Measurements from ENCODE around the gene DRG1.

DRG1 gene

GRCh38 chr22:31440681-31441080 is 41.3 kb downstream of the DRG1 start:
- Histone ChIP-seq H3K79me2 (ENCODE audit: insufficient read depth, low read length) (no peaks in the 10 kb centered on the region), H3K9ac (ENCODE audit: low read depth, low read length, poor library complexity, severe bottlenecking) (no peak overlapping the region), H3K36me3 (ENCODE audit: insufficient read depth, low read length) (peaks cover 80% of the 10 kb centered on the region; the same call in 1 of the 2 replicates), H3F3A (ENCODE audit: low read depth) (no peaks in the 10 kb centered on the region), H3K9me3 (ENCODE audit: insufficient read depth, low read depth, low read length) (no peaks in the 10 kb centered on the region), H3K9me2 (replicated peaks; ENCODE audit: low read depth, low read length) (no peaks in the 10 kb centered on the region), H3K27me3 (ENCODE audit: insufficient read depth, low read length, poor library complexity, severe bottlenecking) (no peaks in the 10 kb centered on the region), H3K4me2 (ENCODE audit: low read depth, low read length, poor library complexity, severe bottlenecking) (no peak overlapping the region), H3K4me3 (ENCODE audit: low read length, poor library complexity, severe bottlenecking) (no peak overlapping the region), H2AFZ (ENCODE audit: low read length) (no peak overlapping the region), H4K20me1 (ENCODE audit: insufficient read depth, low read length, poor library complexity, severe bottlenecking) (no peaks in the 10 kb centered on the region), H3K4me1 (ENCODE audit: insufficient read depth, low read length, poor library complexity, severe bottlenecking) (no peaks in the 10 kb centered on the region)
- TF ChIP-seq CTCF (conservative IDR thresholded peaks at IDR 0.05; ENCODE audit: low read length) (no peak), EZH2phosphoT487 (IDR thresholded peaks at IDR 0.05; ENCODE audit: borderline replicate concordance) (no peak)

GRCh38 chr22:31441652-31442051 is 42.2 kb downstream of the DRG1 start:
- Histone ChIP-seq H3K36me3 (ENCODE audit: insufficient read depth, low read length) (peaks cover 75% of the 10 kb centered on the region; the same call in 1 of the 2 replicates), H3K79me2 (ENCODE audit: insufficient read depth, low read length) (no peaks in the 10 kb centered on the region), H3K4me1 (ENCODE audit: insufficient read depth, low read length, poor library complexity, severe bottlenecking) (no peaks in the 10 kb centered on the region), H3F3A (ENCODE audit: low read depth) (no peaks in the 10 kb centered on the region), H3K27me3 (ENCODE audit: insufficient read depth, low read length, poor library complexity, severe bottlenecking) (no peaks in the 10 kb centered on the region), H3K4me3 (ENCODE audit: low read length, poor library complexity, severe bottlenecking) (no peak overlapping the region), H3K9me3 (ENCODE audit: insufficient read depth, low read depth, low read length) (no peaks in the 10 kb centered on the region), H4K20me1 (ENCODE audit: insufficient read depth, low read length, poor library complexity, severe bottlenecking) (no peaks in the 10 kb centered on the region), H3K9me2 (replicated peaks; ENCODE audit: low read depth, low read length) (no peaks in the 10 kb centered on the region), H3K9ac (ENCODE audit: low read depth, low read length, poor library complexity, severe bottlenecking) (no peak overlapping the region), H3K4me2 (ENCODE audit: low read depth, low read length, poor library complexity, severe bottlenecking) (no peak overlapping the region), H2AFZ (ENCODE audit: low read length) (no peak overlapping the region)
- TF ChIP-seq CTCF (conservative IDR thresholded peaks at IDR 0.05; ENCODE audit: low read length) (no peak), EZH2phosphoT487 (IDR thresholded peaks at IDR 0.05; ENCODE audit: borderline replicate concordance) (no peak)

GRCh38 chr22:31442768-31443489 is 43.5 kb downstream of the DRG1 start:
- Histone ChIP-seq H3K27me3 (ENCODE audit: insufficient read depth, low read length, poor library complexity, severe bottlenecking) (no peaks in the 10 kb centered on the region), H3K4me3 (ENCODE audit: low read length, poor library complexity, severe bottlenecking) (no peak overlapping the region), H3K9me3 (ENCODE audit: insufficient read depth, low read depth, low read length) (no peaks in the 10 kb centered on the region), H3K9ac (ENCODE audit: low read depth, low read length, poor library complexity, severe bottlenecking) (no peak overlapping the region), H3K9me2 (replicated peaks; ENCODE audit: low read depth, low read length) (no peaks in the 10 kb centered on the region), H2AFZ (ENCODE audit: low read length) (no peak overlapping the region), H3K79me2 (ENCODE audit: insufficient read depth, low read length) (no peaks in the 10 kb centered on the region), H3K36me3 (ENCODE audit: insufficient read depth, low read length) (peaks cover 72% of the 10 kb centered on the region; the same call in 1 of the 2 replicates), H4K20me1 (ENCODE audit: insufficient read depth, low read length, poor library complexity, severe bottlenecking) (no peaks in the 10 kb centered on the region), H3K4me2 (ENCODE audit: low read depth, low read length, poor library complexity, severe bottlenecking) (no peak overlapping the region), H3K4me1 (ENCODE audit: insufficient read depth, low read length, poor library complexity, severe bottlenecking) (no peaks in the 10 kb centered on the region), H3F3A (ENCODE audit: low read depth) (no peaks in the 10 kb centered on the region)
- TF ChIP-seq CTCF (conservative IDR thresholded peaks at IDR 0.05; ENCODE audit: low read length) (no peak), EZH2phosphoT487 (IDR thresholded peaks at IDR 0.05; ENCODE audit: borderline replicate concordance) (no peak)
